Myocyte (in vitro differentiated cells): ENCODE measurements around the gene ZMAT5. TPM values are rescaled to one million over a fixed set of nuclear protein-coding genes. Genes with fewer than 3 reads are reported as not detected.

Experiments
- DNase-seq: peaks from one replicate; pipeline ENCODE4 v3.0.0-alpha.2; 2012; ENCODE audit warnings: low read depth
- total RNA-seq: library from RNA; depleted of rRNA; stranded (reverse); fragments of >200 nt; gene quantifications from 2 replicates; pipeline ENCODE4 v1.2.3, GENCODE V29; 2014

Gene ZMAT5
- total RNA-seq, 1 donor from 2014 or later: 37.8 TPM

DNA sequence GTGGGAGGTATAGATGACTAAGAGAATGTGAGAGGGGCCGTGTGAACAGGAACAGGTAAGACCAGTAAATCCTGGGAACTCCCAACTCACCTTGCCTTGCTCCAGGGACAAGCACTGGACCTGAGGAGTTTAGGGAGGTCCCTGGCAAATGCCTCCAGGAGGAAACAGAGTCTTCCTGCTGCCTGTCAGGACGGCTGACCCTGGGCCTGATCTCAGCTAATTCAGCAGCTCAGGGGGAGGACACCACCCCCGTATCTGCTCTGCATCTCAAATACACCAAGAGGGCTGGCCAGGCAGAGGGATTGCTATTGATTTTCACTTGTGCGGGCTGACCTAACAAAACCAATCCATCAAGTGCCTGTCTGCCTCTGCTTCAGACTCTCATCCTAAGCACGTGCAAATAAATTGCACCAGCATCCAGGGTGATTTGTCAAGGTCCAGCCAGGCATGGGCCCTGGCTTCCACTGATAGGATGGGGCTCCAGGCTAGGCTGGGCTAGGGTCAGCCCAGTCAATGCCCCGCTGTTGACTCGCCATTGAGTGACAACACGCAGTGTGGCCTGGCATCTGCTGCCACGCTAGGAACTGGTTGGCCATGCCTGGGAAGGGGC, 20.7 kb upstream of the ZMAT5 start:
- no peak for DNase-seq

DNA sequence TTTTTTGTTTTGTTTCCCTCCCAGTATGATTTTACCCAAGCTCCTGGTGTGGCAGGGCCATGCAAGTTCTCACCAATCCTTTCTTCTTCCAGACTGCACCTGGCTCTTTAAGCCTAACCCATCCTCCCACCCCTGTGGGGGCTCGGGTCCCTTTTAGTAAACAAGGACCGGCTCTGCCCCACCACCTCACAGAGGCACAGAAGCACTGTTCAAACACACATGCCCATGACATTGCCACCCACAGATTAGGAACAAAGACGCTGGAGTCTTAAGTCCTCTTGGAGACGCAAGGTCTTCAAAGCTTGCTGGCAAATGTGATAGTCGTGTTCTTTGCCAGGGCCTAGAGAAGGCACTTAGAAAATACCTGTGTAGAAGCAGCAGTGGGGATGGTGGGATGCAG, 19.2 kb upstream of the ZMAT5 start:
- no peak for DNase-seq

DNA sequence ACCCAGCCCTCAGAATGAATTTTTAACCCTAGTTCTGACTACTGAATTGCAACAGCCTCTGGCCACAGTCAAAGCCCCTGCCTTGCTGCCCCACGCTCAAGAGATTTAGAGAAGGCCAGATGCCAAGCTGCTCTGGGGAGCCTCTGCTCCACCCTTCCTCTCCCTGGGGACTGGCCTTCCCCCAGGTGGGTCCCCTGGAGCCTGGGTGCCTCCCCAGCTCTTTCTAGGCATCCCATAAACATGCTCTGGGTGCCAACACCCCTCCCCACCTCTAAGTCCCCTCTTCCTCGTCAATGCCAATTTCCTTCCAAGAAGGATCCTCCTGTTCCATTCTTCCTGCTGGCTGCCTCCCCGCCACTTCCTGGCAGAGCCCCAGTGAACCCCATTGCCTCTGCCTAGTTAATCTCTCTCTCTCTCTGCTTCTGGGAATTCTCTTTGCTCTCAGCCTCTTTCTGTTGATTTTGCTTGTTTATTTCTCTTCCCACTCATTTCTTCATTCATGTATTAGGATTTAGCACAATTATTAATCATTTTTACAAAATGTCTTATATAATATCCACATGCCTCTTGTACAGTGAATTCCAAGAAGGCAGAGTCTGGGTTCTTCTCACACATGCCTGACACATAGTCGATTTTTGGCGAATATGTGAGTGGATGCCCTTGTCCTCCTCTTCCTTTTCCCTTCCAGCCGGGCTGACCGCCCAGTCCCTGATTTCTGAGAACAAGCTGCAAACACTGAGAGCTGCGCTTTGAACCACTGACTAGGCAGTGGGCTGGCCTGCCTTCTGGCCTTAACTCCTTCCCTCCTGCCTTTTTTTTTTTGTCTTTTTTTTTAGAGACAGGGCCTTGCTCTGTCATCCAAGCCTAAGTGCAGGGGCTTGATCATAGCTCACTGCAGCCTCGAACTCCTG, 17.9 kb upstream of the ZMAT5 start:
- no peak for DNase-seq

DNA sequence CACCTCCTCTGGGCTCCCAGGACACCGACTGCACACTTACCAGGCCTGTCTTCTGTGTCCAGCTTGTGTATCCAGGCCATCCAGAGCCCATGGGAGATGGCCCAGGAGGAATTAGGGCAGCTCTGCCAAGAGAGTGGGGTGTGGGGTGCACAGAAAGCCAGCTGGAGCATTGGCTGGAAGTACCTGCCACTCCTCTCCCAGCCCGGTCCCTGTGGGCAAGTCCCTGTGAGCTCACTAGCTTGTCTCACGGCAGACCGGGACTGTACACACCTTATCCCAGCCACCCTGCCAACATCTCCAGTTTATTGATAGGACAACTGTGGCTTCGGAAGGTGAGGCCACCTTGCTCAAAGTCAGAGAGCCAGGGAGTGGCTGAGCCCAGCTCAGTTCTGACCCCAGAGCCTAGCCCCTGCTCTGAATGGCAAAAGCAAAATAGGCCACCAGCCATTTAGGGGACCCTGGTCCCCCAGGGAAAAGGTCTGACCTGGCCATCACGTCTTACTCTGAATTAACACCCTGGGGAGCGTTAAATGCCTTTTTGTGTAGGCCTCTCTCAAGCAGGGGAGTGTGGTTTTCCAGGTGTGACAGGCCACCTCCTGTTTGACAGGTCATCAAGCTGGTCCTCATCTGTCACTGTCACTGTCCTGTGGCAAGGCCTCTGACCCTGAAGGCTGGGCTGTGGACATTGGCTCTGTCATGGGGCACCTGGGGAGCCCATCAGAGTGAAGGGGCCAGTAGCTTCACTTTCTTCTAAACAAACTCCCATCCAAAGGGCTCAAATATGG, 15.4 kb upstream of the ZMAT5 start:
- DNase-seq: peak; percentile 81

DNA sequence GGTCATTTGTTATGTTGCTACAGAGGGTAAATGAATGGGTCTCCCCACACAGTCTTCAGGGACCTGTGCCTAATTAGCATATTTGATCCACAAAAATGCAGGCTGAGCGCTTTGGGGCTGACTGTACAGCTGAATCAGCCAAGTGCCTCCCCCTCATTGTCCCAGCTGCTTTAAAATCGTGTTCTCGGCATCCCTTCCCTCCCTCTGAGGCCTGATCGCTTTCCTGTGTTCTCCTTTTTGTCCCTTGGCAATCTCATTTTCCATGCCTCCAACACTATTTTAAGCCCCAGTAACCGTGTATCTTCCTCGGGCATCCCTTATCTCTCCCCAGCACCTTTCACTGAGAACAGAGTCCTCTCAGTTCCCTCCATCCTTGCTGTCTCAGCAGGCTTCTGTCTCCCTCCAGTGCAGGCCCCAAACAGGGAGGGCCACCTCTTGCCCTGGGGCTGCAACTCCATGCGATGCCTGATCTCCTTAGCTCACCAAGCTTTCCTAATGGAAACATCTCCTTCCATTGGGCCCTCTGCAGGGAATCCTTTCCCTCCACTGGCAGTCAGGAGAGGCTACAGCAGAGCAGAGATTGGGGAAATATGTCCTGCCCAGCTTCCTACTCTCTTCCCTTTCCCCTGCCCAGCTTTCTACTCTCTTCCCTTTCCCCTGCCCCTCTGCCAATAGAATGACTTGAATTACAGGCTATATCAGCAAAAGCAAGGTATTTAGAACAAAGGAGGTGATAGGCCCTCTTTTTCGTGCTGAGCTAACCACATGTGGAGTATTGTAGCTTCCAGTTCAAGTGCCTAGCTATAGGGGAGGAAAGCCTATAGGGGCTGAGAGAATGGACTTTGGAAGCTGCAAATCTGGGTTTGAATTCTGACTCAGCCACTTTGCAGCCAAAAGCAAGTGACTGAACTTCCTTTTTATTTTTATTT, 14.2 kb upstream of the ZMAT5 start:
- peak; percentile 94 for DNase-seq

DNA sequence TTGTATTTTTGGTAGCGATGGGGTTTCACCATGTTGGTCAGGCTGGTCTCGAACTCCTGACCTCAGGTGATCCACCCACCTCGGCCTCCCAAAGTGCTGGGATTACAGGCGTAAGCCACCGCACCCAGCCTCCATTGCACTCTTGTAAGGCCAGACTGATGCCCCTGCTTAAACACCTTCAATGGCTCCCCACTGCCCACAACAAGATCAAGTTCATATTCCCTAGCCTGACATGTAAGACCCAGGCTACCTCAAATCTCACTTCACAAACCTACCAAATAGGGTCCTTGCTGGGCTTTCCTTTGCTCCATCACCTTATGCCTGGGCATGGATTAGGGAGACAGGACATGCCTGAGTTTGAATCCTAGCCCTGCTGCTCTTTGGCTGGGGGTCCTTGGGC, 13.4 kb upstream of the ZMAT5 start:
- DNase-seq: no peak

DNA sequence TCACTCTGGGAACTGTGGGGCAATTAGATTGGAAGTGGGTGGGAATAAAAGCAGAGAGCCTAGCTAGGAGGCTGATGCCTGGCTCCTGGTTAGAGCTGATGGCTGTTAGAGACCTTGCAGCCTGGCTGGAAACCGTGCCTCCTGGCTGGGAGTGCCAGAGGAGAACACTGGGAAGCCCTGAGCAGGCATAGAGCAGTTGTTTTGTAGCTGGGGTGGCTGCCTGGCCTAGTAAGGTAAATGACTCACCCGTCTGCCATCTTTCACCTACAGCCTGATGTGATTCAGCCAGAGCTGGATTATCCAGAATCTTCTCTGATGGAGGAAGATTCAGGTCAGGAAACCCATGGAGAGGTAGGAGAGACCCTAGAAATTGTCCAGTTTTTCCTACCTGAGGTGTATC, 6.4 kb upstream of the ZMAT5 start:
- peak; percentile 44 for DNase-seq

DNA sequence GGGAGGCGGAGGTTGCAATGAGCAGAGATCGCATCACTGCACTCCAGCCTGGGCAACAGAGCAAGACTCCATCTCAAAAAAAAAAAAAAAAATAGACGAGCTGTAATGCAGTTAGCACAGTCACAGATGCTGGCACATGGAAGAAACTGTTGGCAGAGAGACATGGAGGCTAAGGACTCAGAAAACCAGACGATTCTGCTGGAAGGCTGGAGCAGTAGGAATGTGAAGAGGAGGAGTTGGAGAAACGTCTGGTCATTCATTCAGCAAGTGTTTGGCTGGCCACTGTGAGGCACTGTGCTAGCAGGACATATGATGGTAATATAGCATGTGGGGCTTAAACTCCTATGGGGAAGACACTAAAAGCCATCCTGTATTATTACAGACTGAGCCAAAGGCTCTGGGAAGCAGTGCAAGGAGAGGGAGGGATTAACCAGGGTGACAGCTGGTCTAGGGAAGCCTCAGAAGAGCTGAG, 5.4 kb upstream of the ZMAT5 start:
- DNase-seq: peak; percentile 39

DNA sequence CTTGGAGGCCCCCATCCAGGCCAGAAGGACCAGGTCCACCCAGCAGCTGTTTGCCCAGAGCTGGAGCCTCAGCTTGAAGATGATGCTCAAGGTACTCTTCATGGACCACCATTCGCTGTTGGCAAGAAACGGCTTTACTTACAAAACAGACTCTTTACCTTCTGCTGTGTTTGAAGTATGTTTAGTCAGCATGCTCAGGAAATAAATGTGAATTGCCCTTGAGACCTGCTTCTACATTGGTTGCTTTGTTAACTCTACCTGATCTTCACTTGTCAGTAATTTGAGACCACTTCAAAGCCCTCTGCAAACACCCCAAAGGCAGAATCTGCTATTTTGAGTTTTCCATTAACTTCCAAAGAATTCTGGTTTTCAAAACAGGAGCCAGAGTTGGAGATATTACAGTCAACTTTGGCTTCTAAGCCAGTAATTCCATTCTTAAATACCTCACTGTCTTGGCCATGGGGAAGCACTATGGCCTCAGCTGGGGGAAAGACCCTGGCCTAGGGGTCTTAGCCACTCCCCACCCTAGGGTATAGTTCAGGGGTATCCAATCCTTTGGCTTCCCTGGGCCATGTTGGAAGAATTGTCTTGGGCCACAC, 3.0 kb upstream of the ZMAT5 start:
- no peak for DNase-seq

DNA sequence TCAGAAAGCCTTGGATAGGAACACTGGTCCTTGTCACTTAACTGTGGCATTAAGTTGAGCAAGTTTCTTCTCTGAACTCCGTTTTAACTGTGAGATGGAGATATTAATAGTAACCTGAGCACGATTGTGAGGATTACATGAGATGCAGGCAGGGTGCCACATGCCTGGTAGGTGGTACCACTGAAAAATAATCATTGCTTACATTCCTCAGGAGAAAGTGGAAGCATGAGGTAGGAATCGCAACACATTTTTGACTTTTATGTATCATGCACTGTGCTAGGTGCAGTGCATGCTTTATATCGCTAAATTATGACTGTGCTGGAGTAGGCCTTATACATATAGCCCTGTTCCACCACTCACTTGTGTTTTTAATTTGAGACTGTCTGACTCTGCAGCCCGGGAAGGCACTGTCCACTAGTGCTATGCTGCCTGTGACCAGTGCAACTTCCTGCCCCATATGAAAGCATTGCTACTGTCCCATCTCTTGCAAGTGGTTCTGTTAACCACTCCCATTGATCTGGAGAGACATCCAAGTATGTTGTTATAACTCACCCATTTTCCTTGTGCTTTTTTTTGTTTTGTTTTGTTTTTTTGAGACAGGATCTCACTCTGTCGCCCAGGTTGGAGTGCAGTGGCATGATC, 1.4 kb upstream of the ZMAT5 start:
- no peak for DNase-seq

DNA sequence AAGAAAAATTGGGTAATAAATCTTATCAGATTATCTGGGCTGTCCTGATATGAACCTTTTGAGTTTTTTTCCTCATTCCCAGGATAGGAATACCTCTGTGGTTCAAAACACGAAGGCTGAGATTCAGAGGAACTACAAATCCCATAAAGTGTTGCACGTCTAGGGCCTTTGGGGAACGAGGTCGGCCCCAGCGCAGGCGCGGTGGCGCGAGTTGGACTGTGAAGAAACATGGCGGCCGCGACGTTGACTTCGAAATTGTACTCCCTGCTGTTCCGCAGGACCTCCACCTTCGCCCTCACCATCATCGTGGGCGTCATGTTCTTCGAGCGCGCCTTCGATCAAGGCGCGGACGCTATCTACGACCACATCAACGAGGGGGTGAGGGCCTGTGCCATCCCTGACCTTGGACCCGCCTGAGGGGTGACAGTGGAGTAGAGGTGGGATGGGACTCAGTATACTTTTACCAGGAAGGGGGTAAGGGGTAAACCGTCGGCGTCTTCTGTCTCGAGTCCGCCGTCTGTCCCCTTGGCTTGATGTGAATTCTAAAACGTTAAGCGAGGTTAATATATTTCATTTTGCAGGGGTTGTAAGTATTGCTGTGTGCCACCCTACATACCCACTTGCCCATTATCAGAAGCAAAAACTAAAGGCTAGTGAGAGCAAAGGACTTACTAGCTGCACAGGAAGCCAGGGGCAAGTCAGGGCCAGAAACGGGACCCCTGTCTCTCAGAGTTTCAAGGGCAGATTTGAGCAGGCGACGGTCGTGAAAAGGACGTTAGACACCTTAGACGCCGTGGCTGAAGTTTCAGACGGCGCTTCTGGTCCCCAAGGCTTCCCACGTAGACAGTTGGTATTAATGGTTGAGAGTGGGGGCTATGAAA, 604 bp upstream of the ZMAT5 start, which contains the start of gene UQCR10:
Gene UQCR10, plus strand, starts transcription at position 199 of the 881 bp plus-strand sequence. Its CDS starts 30 bp downstream, at position 229.
- peak; percentile 93 for DNase-seq

DNA sequence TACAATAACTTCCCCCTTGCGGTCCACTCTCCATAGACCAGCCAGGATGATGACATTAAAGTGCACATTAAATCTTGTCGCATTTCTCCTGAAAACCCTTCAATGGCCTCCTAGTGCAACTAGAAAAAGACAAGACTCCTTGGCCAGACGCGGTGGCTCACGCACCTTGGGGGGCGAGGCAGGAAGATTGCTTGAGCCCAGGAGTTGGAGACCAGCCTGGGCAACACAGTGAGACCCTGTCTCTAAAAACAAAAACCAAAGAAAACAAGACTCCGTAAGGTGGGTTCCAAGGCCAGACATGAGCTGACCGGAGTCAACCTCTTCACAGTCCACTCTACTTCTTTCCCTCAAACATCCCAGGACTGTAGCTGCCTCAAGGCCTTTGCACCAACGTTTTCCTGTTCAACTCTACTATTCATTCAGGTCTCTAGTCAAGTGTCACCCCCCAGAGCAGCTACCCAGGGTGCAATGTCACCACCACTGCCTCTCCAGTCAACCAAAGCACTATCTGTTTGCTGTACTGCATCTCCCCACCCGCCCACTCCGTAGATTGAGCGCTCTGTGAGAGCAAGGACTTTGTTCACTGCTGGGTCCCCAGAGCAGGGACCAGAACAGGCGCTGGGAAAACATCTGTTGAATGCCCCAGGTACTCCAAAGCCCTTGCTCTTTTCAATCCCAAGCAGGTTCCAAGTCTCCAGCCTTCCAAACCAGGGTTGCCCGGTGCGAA, 739 bp downstream of the ZMAT5 start:
- DNase-seq: no peak

DNA sequence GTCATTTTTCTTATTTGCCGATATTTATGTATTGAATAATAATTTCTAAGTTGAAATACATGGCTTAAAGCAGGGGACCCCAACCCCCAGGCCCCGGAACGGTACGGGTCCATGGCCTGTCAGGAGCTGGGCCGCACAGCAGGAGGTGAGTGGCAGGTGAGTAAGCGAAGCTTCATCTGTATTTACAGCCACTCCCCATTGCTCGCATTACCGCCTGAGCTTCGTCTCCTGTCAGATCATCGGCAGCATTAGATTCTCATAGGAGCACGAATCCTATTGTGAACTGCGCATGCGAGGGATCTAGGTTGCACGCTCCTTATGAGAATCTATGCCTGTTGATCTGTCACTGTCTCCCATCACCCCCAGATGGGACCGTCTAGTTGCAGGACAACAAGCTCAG, 4.5 kb downstream of the ZMAT5 start:
- DNase-seq: no peak

DNA sequence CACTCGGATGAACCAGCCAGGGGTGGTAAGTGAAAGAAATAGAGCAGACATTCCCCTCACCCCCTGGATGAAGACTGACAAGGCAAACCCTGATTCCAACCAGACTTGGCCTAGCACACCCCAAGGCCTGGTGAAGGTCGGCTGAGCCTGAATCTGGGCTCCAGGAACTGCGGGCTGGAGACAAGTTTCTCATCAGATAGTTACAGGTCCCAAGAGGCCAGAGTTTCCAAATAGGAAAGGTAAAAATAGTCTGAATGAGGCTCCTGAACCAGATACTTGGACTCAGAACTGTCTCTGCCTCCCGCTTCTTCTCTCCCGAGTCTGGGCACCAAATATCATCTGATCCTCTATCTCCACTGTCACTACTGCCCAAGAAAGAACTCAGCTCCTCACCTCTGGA, 7.8 kb downstream of the ZMAT5 start:
- DNase-seq: no peak

DNA sequence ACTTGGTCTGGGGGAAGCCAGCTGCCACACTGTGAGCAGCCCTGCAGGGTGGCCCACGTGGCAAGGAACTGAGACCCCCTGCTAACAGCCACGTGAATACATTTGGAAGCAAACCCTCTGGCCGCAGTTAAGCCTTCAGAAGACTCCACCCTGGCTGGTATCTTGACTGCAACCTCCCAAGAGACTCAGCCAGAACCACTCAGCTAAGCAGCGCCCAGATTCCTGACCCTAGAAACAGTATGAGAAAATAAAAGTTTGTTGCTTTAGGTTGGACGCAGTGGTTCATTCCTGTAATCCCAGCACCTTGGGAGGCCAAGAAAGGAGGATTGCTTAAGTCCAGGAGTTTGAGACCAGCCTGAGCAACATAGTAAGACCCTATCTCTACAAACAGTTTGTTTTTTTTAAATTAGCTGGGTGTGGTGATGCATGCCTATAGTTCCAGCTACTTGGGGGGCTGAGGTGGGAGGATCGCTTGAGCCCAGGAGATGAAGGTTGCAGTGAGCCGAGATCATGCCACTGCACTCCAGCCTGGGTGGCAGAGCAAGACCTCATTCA, 8.7 kb downstream of the ZMAT5 start:
- DNase-seq: no peak

DNA sequence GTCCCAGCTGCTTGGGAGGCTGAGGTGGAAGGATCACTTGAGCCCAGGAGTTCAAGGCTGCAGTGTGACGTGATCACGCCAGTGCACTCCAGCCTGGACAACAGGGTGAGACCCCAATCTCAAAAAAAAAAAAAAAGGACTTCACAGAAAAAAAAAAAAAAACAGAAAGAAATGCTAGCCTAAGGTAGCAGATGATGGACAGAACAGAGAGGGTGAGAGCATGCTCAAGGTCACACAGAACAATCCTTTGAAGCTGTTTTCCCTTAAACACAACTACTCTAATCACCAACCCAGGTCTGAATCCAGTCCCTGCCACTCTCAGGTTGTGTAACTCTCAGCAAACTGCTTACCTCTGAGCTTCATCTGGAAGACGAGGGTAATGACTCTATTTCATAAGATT, 9.7 kb downstream of the ZMAT5 start:
- DNase-seq: no peak

DNA sequence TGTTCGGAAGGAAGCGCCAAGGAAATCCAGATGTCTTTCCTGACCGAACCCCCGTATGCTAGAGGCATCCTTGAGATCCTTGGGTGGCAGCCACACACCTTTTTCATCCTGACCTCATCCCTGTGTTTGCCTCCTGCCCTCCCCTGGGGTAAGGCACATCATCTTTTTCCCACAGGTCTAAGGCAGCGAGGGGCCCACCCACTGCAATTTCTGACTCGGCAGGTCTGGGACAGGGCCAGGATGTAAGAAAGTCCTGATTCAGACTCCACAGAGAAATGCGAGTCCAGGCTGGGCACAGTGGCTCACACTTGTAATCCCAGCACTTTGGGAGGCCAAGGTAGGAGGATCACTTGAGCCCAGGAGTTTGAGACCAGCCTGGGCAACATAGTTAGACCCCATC, 10.5 kb downstream of the ZMAT5 start:
- DNase-seq: no peak

DNA sequence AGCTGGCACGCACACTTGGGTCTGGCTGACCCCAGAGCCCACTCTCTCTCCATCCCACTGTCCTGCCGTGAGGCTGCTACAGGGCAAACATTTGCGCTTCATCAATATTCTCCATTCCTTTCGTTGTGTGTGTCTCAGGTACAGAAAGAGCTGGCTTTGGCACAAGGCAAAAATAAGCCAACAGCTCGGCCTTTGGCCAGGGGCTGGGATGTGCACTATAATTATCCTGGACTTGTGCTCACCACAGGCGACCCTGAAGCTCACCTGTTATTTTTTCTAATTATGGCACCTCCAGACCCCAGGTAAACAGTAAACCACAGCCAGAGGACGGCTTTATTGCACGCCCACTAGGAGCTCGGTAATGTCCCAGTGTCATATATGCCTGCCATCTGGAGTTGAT, 10.9 kb downstream of the ZMAT5 start:
- peak; percentile 22 for DNase-seq
